Heart left ventricle (tissue), 16 donors: ENCODE data around the gene MYO16. TPM values are rescaled to one million over a fixed set of nuclear protein-coding genes. Genes with fewer than 3 reads are reported as not detected.

Experiments
- ATAC-seq, 4 donors: fragments of 200-7000 bp; cut with Tn5 transposase; one replicate each; pipeline ENCODE4 v1.9.1; 2020 to 2022; ENCODE audit warnings: moderate library complexity in 4 of 4, mild to moderate bottlenecking in 3 of 4, moderate number of reproducible peaks in 1 of 4
- DNase-seq, 5 donors: peaks; one replicate each; pipeline ENCODE4 v3.0.0-alpha.2; 2020
- H3K27ac ChIP-seq, 12 donors: fragments of 200-600 bp; sonication (generic) in 4 of 12; one replicate each; pipeline versions ENCODE4 v1.5.0 to v1.8.0; 2016 to 2022; ENCODE audit warnings: mild to moderate bottlenecking in 2 of 12
- H3K27me3 ChIP-seq, 9 donors: fragments of 200-600 bp; sonication (generic) in 2 of 9; one replicate each; pipeline versions ENCODE4 v1.5.1 to v1.8.0; 2016 to 2022; ENCODE audit warnings: mild to moderate bottlenecking in 3 of 9
- H3K36me3 ChIP-seq, 9 donors: fragments of 200-600 bp; sonication (generic) in 2 of 9; one replicate each; pipeline versions ENCODE4 v1.5.0 to v1.8.0; 2018 to 2022; ENCODE audit warnings: mild to moderate bottlenecking in 2 of 9
- H3K4me1 ChIP-seq, 12 donors: fragments of 200-600 bp; sonication (generic) in 4 of 12; one replicate each; pipeline versions ENCODE4 v1.5.0 to v1.8.0; 2016 to 2022; ENCODE audit warnings: mild to moderate bottlenecking in 3 of 12
- H3K4me3 ChIP-seq, 12 donors: fragments of 200-600 bp; sonication (generic) in 4 of 12; one replicate each; pipeline versions ENCODE4 v1.5.0 to v1.8.0; 2017 to 2022; ENCODE audit warnings: mild to moderate bottlenecking in 9 of 12, moderate library complexity in 4 of 12
- H3K9me3 ChIP-seq, 12 donors: fragments of 200-600 bp; sonication (generic) in 4 of 12; one replicate each; pipeline versions ENCODE4 v1.5.0 to v1.8.0; 2016 to 2022; ENCODE audit warnings: mild to moderate bottlenecking in 1 of 12
- POLR2A ChIP-seq, 2 donors: fragments of 450-650 bp; IDR thresholded peaks; one replicate each; pipeline ENCODE4 v1.6.1; 2017; ENCODE audit warnings: antibody characterized with exemption in 2 of 2, mild to moderate bottlenecking in 2 of 2, moderate library complexity in 2 of 2
- WGBS, 4 donors: extraction: QIAGEN DNeasy Blood & Tissue Kit in 2 of 4; methylation state at CpG; one replicate each; pipeline versions ENCODE4 v1.1.5 to v1.1.7; 2013 to 2018; 5-methylcytosine and 5-hydroxymethylcytosine counted together
- intact Hi-C, 10 donors: fragments of 100-400 bp; cut with DNase I; formaldehyde crosslinking; loops; one replicate each; pipeline versions ENCODE4 v1.11.1 to v1.14.2; 2022
- polyA plus RNA-seq, 2 donors: library from polyadenylated mRNA; stranded (reverse); fragments of 200-250 nt; gene quantifications; one replicate each; pipeline ENCODE4 v1.2.3, GENCODE V29; 2013
- total RNA-seq, 9 donors: library from RNA; depleted of rRNA in 2 of 9; stranded (reverse); fragments of >200 nt in 2 of 9; fragmentation: NEBNext Ultra II Directional in 3 of 9; extraction: Animal tissue kit (Norgen Biotek cat#: 25700) in 3 of 9; gene quantifications; one replicate each; pipeline versions ENCODE4 v1.1.0 to v1.2.4, GENCODE V29; 2016 to 2023
- TF ChIP-seq, protein P1 (sequence below), 12 donors: fragments of 200-600 bp; sonication (generic) in 4 of 12; IDR thresholded peaks; one replicate each; pipeline versions ENCODE4 v1.5.0 to v1.8.0; 2018 to 2022; ENCODE audit warnings: antibody characterized with exemption in 12 of 12, mild to moderate bottlenecking in 5 of 12
- donor health status: ischemic (EF 13 %, LVEDD 7.1; RV severe dilation, severe dysfunction).
- donor health status: healthy with polysubstance abuse.
- donor health status: DM: no; HTN: yes; CAD: no.
- donor health status: DM: no; HTN: no; CAD: no.
- donor health status: ischemic (EF 25% LVEDD 6.9; RV normal size, moderate dysfunction).
- donor health status: ischemic (EF 25% LVEDD 5.7; RV mildly dilated, moderate dysfunction).
- donor health status: healthy.
- donor health status: DM: yes; HTN: yes; CAD: no.
- donor health status: ischemic (EF 35%, LVEDD 5.7; RV mildly dilated, moderate dysfunction).
- donor health status: nonischemic (EF 11% LVEDD 7.7; RV severe dilation, severe dysfunction).
- donor health status: DM: yes; HTN: yes; CAD: no.
- donor health status: PGD.
- donor health status: ischemic (EF 29% LVEDD 5.4; RV normal size, mild dysfunction).
- donor health status: nonischemic (EF 23%, LVEDD 6.1; RV moderate dilation, normal function).

MYO16 gene
- total and polyA plus RNA-seq, 11 donors = 0.16 to 5.2 (median 0.81) TPM

DNA sequence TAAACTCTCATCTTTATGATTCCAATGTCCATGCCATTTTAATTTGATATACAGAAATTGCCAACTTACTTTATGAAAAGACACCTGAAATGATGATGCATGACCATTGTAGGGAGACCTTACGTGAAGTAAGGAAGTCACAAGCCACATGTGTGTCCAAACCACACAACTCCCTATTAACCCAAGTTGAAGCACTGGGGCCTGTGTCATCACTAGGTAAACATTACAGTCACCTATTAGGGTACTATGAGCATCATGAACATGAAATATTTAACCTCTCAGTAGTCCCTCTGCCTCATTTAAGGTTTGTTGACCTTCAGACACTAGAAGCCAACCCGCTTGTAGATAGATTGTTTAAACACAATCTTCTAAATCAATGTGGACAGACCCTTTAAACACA, 580.1 kb downstream of the MYO16 start:
- no peaks in the 10 kb centered on the region for H3K4me1 ChIP-seq
- no peak for ATAC-seq
- DNase-seq = no peak
- H3K9me3 ChIP-seq = no peaks in the 10 kb centered on the region
- no peaks in the 10 kb centered on the region for H3K27me3 ChIP-seq
- 84 to 89% (median 86%) methylated on average over 2 of the region's 2 CpGs for WGBS, 4 donors
- intact Hi-C loops = no loop called here
- no peak overlapping the region for H3K4me3 ChIP-seq
- no peak overlapping the region for H3K27ac ChIP-seq
- TF ChIP-seq, protein P1, sequence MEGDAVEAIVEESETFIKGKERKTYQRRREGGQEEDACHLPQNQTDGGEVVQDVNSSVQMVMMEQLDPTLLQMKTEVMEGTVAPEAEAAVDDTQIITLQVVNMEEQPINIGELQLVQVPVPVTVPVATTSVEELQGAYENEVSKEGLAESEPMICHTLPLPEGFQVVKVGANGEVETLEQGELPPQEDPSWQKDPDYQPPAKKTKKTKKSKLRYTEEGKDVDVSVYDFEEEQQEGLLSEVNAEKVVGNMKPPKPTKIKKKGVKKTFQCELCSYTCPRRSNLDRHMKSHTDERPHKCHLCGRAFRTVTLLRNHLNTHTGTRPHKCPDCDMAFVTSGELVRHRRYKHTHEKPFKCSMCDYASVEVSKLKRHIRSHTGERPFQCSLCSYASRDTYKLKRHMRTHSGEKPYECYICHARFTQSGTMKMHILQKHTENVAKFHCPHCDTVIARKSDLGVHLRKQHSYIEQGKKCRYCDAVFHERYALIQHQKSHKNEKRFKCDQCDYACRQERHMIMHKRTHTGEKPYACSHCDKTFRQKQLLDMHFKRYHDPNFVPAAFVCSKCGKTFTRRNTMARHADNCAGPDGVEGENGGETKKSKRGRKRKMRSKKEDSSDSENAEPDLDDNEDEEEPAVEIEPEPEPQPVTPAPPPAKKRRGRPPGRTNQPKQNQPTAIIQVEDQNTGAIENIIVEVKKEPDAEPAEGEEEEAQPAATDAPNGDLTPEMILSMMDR (IDR thresholded peaks at IDR 0.05) = no peak
- TF ChIP-seq POLR2A (IDR thresholded peaks at IDR 0.05) = no peak
- H3K36me3 ChIP-seq = no peaks in the 10 kb centered on the region

DNA sequence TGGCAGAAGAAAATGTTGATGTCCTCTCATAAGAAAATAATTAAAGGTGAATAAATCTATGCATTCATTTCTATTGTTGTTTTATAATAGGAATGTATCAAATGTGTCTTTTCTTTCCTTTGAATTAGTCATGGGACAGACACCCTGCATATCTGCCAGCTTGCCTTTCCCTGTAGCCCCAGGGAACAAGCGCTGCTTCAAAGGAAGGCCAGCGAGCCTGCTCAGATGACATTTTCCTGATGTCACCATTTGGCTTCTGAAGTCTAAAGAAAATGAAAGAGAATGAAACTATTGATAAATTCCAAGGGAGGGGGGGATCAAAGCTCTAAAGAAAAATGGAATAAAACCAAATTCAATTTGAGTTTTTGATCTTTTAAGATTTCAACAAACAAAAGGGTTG, 582.2 kb downstream of the MYO16 start:
- Histone ChIP-seq H3K27ac (no peak overlapping the region), H3K9me3 (no peaks in the 10 kb centered on the region), H3K4me3 (no peak overlapping the region), H3K36me3 (no peaks in the 10 kb centered on the region), H3K4me1 (no peaks in the 10 kb centered on the region), H3K27me3 (no peaks in the 10 kb centered on the region)
- WGBS, 4 donors = 46 to 58% (median 56%) methylated on average over 2 of the region's 2 CpGs
- intact Hi-C loops = no loop called here
- DNase-seq = no peak
- TF ChIP-seq POLR2A (IDR thresholded peaks at IDR 0.05) = no peak
- TF ChIP-seq, protein P1 (IDR thresholded peaks at IDR 0.05) = no peak
- ATAC-seq = no peak

DNA sequence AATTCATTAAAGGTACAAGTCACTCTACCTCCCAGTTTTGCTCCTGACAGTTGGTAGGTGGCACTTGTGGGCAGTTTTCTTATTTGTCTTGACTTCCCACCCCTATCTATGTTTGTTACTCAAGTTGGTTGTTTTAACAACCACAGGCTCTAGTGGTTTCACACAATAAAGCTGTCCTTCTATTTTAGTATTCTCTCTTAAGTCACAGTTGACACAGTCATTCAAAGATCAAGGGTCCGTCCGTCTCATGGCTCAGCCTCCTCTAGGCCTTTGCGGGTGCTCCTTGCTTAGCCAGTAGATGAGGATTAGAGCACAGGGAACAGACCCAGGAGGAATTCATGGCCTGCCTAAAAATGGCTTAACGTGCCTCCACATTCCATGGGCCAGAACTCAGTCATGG, 583.2 kb downstream of the MYO16 start:
- Histone ChIP-seq H3K27ac (no peak overlapping the region), H3K4me3 (no peak overlapping the region), H3K27me3 (no peaks in the 10 kb centered on the region), H3K9me3 (no peaks in the 10 kb centered on the region), H3K36me3 (no peaks in the 10 kb centered on the region), H3K4me1 (no peaks in the 10 kb centered on the region)
- intact Hi-C loops = no loop called here
- ATAC-seq = no peak
- DNase-seq = no peak
- no peak for TF ChIP-seq POLR2A (IDR thresholded peaks at IDR 0.05)
- TF ChIP-seq, protein P1 (IDR thresholded peaks at IDR 0.05) = no peak
- 86 to 89% (median 88%) methylated on average over 4 of the region's 4 CpGs for WGBS, 4 donors

DNA sequence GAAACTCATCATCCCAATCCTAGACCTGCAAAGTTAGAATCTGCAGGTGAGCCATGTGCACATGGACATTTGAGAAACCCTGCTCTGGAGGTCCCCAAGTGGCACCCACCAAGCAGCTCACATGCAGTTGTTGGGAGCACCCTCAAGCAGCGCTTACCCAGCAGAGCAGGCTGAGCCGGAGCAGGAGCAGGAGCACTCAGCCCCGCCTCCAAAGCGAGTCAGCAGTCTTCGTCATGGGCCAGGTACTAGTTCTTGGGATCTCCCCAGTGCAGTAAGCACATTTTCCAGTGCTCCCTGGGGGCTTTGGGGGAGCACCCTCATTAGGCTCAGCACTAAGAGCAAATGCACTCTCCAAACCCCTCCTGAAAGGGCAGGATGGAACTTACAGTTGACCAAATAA, 584.3 kb downstream of the MYO16 start:
- WGBS, 4 donors = 76 to 87% (median 84%) methylated on average over 3 to 5 of the region's 5 CpGs
- TF ChIP-seq, protein P1 (IDR thresholded peaks at IDR 0.05) = no peak
- TF ChIP-seq POLR2A (IDR thresholded peaks at IDR 0.05) = no peak
- Histone ChIP-seq H3K9me3 (no peaks in the 10 kb centered on the region), H3K36me3 (no peaks in the 10 kb centered on the region), H3K27me3 (no peaks in the 10 kb centered on the region), H3K4me1 (no peaks in the 10 kb centered on the region), H3K27ac (no peak overlapping the region), H3K4me3 (no peak overlapping the region)
- intact Hi-C loops = no loop called here
- no peak for DNase-seq
- ATAC-seq = peak in 1 of 4 donors; percentile 36
